ENCODE results near the gene ZBTB6.
"Not testable (repeated sequence)": the region's sequence is repeated elsewhere in the genome, so short reads cannot be mapped to it uniquely, and the experiment has no call there.

DNA sequence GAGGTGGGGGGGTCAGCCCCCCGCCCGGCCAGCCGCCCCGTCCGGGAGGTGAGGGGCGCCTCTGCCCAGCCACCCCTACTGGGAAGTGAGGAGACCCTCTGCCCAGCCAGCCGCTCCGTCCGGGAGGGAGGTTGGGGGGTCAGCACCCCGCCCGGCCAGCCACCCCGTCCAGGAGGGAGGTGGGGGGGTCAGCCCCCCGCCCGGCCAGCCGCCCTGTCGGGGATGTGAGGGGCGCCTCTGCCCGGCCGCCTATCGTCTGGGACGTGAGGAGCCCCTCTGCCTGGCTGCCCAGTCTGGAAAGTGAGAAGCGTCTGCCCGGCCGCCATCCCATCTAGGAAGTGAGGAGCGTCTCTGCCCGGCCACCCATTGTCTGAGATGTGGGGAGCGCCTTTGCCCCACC is 45.8 kb downstream of the ZBTB6 start:
- TF ChIP-seq, protein P1, sequence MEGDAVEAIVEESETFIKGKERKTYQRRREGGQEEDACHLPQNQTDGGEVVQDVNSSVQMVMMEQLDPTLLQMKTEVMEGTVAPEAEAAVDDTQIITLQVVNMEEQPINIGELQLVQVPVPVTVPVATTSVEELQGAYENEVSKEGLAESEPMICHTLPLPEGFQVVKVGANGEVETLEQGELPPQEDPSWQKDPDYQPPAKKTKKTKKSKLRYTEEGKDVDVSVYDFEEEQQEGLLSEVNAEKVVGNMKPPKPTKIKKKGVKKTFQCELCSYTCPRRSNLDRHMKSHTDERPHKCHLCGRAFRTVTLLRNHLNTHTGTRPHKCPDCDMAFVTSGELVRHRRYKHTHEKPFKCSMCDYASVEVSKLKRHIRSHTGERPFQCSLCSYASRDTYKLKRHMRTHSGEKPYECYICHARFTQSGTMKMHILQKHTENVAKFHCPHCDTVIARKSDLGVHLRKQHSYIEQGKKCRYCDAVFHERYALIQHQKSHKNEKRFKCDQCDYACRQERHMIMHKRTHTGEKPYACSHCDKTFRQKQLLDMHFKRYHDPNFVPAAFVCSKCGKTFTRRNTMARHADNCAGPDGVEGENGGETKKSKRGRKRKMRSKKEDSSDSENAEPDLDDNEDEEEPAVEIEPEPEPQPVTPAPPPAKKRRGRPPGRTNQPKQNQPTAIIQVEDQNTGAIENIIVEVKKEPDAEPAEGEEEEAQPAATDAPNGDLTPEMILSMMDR (conservative IDR thresholded peaks at IDR 0.05 in 1 of 2, IDR thresholded peaks at IDR 0.05 in 1 of 2; ENCODE audit: extremely low read depth in 1 of 2, insufficient read depth in 1 of 2, low read depth in 1 of 2, low read length in 2 of 2): not testable (repeated sequence)
- not testable (repeated sequence) for TF ChIP-seq EZH2 (IDR thresholded peaks at IDR 0.05; ENCODE audit: borderline replicate concordance, low read length)

Data from mammary epithelial cell (primary cell).